C4-2B (cell line): ENCODE results near the gene PDE4D.

Source experiments
- ZFX ChIP-seq: fragments of 450-650 bp; IDR thresholded peaks from 2 replicates; pipeline ENCODE4 v1.6.1; 2017
- TF ChIP-seq, protein P1 (sequence below): fragments of 450-650 bp; conservative IDR thresholded peaks from 2 replicates; pipeline ENCODE4 v1.5.1; 2017; ENCODE audit warnings: mild to moderate bottlenecking

DNA sequence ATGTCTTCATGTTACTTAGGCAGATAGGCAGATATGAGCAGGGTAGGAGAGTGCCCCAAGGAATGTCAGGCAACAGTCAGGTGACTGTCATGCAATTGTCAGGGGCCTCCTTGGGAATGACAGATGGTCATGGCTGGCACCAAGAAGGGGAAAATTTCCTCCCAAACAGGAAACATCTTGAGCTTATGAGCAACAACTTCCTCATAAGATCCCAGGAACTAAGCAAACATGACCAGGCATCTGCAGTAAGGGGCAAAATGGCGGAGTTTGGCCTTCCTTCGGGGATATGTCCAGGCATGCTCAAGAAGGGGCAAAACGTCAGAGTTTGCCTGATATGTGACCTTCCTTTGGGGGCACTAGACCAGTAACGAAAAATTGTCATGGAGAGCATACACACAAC is 591.8 kb downstream of the PDE4D start:
- TF ChIP-seq, protein P1, sequence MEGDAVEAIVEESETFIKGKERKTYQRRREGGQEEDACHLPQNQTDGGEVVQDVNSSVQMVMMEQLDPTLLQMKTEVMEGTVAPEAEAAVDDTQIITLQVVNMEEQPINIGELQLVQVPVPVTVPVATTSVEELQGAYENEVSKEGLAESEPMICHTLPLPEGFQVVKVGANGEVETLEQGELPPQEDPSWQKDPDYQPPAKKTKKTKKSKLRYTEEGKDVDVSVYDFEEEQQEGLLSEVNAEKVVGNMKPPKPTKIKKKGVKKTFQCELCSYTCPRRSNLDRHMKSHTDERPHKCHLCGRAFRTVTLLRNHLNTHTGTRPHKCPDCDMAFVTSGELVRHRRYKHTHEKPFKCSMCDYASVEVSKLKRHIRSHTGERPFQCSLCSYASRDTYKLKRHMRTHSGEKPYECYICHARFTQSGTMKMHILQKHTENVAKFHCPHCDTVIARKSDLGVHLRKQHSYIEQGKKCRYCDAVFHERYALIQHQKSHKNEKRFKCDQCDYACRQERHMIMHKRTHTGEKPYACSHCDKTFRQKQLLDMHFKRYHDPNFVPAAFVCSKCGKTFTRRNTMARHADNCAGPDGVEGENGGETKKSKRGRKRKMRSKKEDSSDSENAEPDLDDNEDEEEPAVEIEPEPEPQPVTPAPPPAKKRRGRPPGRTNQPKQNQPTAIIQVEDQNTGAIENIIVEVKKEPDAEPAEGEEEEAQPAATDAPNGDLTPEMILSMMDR = no peak
- TF ChIP-seq ZFX = no peak
